HuH-7 (cell line): ENCODE data around the gene PDE4A.
"Not testable (repeated sequence)": the region's sequence is repeated elsewhere in the genome, so short reads cannot be mapped to it uniquely, and the experiment has no call there.

Source experiments
- DNase-seq: peaks from one replicate; pipeline ENCODE4 v3.0.0; 2011; ENCODE audit warnings: low spot score

PDE4A gene

DNA sequence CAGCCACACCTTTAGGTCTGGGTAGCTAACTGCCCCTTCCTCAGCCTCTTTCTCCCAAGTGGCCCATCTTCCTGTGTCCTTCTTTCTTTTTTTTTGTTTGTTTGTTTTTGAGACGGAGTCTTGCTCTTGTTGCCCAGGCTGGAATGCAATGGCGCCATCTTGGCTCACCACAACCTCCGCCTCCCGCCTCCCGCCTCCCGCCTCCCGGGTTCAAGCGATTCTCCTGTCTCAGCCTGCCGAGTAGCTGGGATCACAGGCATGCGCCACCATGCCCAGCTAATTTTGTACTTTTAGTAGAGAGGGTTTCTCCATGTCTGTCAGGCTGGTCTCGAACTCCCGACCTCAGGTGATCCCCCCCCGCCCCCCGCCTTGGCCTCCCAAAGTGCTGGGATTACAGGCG, 41.7 kb downstream of the PDE4A start:
- not testable (repeated sequence) for DNase-seq

DNA sequence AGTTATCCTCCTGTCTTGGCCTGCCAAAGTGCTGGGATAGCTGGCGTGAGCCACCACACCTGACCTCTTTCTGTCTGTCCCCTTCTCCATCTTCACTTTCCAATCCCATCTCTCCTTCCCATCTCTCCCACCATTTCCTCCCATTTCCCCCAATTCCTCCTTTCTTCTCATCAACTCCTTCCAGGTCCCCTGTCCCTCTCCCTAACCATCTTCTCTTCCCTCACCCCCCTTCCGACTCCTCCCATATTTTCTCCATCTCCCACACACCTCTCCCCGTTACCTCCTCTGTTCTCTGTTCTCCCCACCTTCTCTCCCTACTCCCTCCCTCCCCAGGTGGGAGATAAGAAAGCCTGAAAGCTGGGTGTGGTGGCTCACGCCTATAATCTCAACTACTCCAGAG, 42.2 kb downstream of the PDE4A start:
- no peak for DNase-seq

DNA sequence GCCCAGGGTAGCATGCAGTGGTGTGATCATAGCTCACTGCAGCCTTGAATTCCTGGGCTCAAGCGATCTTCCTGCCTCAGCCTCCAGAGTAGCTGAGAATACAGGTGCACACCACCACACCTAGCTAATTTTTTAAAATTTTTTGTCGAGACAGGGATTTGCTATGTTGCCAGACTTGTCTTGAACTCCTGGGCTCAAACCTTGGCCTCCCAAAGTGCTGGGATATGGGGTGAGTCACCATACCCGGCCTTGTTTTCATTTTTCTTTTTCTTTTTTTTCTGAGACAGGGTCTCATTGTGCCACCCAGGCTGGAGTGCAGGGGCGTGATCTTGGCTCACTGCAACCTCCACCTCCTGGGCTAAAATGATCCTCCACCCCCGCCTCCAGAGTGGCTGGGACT, 44.1 kb downstream of the PDE4A start:
- DNase-seq = no peak

DNA sequence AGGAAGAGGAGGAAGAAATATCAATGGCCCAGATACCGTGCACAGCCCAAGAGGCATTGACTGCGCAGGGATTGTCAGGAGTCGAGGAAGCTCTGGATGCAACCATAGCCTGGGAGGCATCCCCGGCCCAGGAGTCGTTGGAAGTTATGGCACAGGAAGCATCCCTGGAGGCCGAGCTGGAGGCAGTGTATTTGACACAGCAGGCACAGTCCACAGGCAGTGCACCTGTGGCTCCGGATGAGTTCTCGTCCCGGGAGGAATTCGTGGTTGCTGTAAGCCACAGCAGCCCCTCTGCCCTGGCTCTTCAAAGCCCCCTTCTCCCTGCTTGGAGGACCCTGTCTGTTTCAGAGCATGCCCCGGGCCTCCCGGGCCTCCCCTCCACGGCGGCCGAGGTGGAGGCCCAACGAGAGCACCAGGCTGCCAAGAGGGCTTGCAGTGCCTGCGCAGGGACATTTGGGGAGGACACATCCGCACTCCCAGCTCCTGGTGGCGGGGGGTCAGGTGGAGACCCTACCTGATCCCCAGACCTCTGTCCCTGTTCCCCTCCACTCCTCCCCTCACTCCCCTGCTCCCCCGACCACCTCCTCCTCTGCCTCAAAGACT, 46.9 kb downstream of the PDE4A start:
- no peak for DNase-seq

DNA sequence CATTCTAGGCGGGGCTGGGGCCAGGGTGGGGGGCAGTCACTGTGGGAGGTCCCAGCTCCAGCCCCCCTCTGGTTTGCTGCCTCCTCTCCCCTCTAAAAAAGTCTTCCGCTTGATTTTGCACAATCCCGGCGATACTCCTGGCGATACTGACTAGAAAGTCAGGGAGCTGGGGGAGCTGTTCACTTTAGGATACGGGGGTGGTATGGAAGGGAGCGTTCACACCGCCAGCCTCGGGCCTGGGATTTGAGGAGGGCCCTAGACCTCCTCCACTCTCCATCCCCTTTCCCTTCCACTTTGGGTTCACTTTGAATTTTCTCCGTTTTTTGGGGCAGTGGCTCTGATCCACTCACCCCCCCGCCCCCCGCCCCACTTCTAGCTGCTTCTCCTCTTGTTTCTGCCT, 47.8 kb downstream of the PDE4A start:
- no peak for DNase-seq

DNA sequence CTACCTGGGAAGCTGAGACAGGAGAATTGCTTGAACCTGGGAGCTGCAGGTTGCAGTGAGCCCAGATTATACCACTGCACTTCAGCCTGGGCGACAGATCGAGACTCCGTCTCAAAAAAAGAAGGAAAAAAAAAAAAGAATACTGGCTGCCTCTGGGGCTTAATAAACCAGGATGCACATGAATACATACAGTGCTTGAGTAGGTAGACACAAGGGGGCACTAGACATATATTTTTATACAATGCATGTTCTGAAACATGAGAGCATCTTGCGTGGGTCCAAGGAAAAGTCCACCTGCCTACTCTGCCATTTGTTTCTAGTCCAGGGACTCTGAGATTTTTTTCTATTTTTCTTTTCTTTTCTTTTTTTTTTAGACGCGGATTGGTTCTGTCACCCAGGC, 51.6 kb downstream of the PDE4A start:
- peak; percentile 45 for DNase-seq

DNA sequence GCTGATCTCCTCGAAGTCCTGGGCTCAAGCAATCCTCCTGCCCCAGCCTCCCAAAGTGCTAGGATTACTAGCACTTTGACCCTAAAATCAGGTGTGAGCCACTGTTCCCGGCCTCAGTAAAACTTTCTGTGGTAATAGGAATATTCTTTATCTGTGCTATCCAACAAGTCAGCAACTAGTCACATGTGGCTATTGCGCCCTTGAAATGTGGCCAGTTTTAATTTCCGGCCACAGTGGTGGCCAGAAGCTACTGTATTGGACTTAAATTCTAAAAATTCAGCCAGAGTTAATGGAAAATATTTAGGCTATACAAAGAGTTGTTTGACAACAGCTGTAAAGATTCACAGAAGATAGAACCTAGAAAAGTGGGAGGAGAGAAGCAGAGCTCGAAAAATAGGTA, 52.9 kb downstream of the PDE4A start:
- DNase-seq = no peak

DNA sequence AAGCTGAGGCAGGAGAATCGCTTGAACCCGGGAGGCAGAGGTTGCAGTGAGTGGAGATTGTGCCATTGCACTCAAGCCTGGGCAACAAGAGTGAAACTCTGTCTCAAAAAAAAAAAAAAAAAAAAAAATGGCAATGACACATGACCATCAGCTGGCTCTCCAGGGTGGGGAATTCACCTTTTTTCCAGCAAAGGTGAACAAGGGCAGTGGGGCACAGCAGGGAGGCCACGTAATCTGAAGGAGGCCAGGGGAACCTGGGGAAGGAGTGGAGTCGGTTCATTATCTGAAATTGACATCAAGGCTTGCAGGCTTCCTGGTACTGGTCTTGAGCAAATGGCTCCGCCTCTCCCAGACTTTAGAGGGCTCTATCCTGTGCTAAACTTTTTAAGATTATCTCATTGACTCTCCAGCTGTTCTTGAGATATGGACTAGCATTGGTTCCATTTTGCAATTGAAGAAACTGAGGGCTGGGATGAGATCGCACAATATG, 54.7 kb downstream of the PDE4A start:
- no peak for DNase-seq

DNA sequence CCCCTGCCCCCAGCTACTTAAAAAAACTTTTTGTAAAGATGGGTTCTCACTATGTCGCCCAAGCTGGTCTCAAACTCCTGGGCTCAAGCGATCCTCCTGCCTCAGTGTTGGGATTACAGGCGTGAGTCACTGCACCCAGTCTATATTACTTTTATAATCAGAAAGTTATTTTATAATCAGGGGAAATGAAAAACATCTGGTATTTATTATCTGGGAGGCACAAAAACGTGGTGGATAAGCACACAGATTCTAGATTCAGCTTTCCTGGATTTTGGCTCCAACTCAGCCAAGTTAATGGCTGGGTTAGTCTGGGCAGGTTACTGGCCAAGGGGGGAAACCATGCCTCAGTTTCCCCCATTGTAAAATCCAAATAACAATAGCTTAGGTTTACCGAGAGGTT, 58.1 kb downstream of the PDE4A start:
- no peak for DNase-seq

DNA sequence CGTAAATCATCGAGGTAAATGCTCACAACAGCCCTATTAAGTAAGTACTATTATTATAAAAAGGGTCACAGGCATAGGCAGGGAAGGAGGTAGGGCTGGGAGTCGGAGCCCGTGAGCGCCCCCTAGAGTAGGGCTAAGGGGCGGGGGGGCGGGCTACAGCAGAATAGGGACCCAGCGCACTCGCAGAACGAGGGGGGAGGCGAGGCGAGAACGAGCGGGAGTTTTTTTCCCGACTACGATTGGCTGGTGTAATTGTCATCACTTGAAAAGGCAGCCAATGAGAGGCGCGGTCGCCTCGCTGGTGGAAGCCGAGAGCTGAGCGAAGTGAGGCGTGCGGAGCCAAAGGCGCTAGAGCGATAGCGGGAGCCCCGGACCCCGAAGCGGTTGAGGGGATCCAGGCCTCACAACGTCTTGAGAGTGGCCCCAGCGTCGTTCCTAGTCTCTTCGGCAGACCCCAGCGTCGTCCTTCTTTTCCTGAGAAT, 58.6 kb downstream of the PDE4A start:
- no peak for DNase-seq

DNA sequence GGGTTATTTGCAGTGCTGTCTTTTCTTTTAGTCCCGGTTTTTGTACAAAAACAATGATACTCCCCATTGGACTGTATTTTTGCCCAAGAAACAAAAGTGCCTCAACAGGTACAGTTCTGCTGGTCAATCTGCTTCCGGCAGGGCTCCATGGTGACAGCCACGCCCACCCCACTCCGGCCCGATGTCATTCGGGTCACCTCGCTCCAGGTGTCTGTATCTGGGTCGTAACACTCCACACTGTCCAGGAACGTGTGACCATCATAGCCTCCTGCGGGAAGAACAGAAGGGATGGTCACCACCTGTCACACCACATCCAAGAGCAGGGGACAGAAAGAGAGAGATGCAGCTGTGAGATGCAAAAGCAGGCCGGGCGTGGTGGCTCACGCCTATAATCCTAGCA, 66.2 kb downstream of the PDE4A start:
- DNase-seq = no peak

DNA sequence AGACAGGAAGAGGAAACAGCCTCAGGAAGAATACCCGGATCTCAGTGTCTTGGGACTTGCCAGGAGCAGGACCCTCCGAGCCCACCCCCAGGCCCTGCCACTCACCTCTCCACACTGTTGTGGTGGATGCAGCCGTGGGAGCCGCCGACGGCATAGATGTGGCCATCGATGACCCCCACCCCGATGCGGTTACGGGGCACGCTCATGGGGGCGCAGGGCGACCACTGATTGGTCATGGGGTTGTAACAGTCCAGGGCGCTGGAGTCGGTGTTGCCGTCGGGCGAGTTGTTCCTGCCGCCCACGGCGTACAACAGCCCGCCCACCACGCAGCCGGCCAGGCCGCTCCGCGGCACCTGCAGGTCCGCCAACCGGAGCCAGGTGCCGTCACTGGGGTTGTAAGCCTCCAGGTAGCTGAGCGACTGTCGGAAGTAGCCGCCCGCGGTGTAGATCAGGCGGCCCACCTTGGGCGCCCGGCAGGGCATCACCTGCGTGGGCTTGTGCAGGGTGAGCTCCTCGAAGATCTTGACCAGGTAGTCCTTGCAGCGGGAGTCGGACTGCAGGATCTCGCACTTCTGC, 71.2 kb downstream of the PDE4A start:
- DNase-seq = no peak

DNA sequence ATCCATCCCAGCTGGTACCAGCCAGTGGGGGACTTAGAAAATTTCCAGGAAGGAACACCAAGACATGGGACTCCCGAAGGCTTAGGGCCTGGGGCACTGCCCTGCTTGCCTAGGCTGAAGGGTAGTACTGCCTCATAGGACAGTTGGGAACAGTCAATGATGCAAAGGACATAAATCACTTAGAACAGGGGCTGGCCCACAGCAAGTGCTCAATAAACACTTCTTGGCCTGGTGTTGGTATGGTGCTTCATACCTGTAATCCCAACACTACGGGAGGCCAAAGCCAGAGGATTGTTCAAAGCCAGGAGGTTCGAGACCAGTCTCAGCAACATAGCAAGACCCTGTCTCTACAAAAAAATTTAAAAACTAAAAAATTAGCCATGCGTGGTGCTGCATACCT, 77.0 kb downstream of the PDE4A start:
- DNase-seq = no peak

DNA sequence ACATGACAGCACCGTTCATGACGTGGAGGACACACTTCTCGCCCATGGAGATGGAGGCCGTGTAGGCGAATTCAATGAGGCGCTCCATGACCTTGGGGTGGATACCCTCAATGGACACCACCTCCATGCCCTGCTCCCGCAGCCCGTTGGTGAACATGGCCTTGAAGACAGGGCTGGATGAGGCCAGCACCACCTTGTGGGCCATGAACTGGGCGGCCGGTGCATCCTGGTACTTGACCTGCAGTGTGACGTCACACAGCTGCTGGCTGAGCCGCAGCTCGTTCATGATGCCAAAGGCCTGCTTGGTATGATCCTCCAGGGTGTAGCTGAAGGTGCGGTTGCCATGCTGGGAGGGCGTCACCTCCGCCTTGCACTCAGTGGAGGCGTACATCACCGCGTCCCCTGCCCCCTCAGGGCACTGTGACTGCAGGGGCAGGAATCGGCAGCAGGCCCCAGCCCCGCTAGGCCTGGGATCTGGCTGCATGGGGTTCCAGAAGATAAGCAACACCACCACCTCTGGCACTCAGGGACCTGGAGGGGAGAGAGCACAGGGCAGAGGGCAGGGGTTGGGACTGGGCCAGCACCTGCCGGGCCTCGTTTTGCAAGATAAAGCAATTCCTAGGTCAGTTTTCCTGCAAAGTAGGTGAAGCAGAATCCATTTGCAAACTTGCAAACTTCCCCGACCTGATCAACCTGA, 79.4 kb downstream of the PDE4A start:
- DNase-seq = no peak

DNA sequence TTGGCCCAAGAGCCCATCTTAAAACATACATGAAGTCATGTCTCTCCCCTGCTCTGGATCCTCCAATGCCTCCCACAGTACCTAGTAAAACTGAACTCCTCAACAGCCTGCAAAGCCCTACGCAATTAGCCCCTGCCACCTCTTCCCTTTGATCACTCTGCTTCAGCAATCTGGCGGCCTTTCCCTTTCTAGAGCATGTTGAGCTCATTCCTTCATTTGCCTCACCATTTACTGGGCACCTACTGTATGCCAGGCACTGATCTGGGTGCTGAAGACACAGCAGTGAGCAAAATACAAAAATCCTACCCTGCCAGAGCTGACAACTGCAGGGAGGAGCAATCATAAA, 79.9 kb downstream of the PDE4A start:
- DNase-seq = no peak

DNA sequence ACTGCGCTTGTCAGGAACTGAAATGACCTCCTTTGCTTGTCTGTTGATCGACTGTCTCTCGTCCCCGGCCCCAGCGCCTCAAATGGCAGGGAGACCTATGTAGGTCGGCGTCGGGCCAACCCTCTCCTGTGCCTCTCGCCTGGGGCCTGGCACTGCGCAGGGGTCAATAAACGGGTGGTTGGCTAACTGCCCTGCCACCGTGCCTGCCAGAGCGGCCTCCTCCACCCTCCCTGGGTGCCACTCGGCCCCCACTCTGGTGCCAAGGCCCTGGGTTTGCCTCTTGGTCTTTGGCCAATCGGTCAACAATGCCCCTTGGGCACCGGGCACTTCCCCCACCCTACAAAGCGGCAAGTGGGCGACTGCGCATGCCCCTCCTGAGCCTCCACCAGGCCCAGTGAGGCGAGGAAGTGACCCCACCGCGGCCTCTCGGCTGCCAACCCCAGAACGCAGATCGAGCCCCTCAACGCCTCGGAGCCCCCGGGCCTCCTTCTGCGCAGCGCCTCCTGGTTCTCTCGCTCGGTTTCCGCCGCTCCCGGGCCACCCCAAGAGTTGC, 81.7 kb downstream of the PDE4A start:
- peak; percentile 46 for DNase-seq

DNA sequence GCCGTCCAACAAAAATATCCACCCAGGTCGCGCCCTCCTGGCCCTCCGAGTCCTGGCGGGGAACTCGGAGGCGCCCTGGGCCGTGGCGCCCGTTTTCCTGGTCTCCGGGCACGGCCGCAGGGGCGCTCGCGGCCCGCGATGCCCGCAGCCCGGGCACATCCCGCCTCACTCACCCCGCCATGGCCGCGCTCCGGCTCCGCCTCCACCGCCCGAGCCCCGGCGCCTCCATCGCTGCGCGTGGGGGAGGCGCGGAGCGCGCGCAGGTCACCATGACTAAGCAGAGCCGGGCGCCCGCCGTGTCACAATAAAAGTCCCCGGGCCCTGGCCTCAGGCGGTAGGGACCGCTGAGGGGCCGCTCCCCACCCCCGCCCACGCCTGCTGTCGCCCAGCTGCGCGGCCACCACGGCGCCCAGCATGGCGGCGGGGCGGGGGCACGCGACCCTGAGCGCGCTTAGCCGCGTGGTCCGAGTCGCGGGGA, 82.2 kb downstream of the PDE4A start:
- DNase-seq = peak; percentile 93

DNA sequence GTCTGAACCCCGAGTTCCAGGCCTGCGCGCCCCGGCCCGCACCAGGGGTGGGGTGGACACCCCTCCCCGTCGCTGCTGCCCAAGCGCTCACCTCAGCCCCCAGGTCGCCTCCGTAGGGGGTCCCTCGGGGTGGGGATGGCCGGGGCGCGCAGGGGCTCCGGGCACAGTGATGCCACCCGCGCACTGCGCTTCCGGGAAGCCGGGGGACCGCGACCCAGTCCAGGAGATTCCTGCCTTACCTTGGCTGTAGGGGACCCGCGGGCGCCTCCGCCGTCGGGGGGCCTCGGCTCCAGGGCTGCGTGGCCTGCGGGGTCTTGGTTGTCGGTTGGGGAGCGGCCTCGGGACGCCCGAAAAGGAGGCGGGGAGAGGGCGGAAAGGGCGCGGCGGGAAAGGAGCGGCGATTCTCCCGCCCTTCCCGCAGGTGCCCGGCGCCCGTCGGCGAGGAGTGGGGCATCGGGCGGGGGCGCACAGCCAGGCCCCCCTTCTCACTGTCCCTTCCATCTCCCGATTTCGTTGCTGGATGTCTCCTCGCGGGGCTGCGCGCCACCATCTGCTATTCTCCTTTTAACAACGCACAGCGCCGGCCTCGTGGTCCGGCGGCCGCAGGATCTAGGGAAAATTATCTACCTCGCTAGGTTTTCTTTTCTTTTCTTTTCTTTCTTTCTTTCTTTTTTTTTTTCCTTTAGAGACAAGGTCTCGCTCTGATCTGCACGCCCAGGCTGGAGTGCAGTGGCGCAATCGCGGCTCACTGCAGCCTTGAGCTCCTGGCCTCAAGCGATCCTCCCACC, 82.9 kb downstream of the PDE4A start, which contains the start of gene KEAP1:
Gene KEAP1 (minus strand): TSS at position 355 of the 788 bp plus-strand sequence. CDS start 3,323 bp downstream, outside the sequence.
- peak; percentile 39 for DNase-seq

DNA sequence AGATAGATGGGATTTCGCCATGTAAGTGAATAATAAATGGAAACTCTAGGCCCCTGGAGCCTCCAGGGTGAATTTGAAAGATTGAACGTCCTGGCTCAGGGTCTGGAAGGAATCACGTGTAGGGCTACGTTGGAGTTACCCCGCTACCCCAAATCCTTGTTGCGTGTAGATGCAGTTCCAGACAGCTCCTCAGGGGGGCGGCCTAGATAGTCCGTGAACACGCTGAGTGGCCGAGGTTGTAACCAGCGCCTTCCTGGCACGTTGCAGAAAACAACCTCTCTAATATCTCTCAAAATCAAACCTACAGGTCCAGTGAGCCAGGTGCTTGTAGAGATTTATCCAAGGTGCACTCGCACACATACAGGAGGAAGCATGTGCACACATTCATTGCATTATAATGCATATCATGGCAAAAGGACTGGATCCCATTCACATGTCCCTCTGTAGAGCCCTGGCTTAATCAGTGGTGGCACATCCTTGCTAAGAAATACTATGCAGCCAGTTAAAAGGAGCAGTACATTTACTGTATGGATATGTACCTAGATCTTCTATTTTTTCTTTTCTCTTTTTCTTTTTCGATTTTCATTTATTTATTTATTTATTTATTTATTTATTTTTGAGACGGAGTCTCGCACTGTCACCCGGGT, 85.4 kb downstream of the PDE4A start:
- peak; percentile 69 for DNase-seq

DNA sequence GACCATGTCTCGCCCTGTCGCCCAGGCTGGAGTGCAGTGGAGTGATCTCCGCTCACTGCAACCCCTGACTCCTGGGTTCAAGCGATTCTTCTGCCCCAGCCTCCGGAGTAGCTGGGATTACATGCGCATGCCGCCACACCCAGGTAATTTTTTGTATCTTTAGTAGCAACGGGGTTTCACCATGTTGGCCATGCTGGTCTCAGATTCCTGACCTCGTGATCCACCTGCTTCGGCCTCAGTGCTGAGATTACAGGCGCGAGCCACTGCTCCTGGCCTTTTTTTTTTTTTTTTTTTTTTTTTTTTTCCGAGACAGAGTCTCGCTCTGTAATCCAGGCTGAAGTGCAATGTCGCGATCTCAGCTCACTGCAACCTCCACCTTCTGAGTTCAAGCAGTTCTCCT, 87.7 kb downstream of the PDE4A start:
- no peak for DNase-seq

DNA sequence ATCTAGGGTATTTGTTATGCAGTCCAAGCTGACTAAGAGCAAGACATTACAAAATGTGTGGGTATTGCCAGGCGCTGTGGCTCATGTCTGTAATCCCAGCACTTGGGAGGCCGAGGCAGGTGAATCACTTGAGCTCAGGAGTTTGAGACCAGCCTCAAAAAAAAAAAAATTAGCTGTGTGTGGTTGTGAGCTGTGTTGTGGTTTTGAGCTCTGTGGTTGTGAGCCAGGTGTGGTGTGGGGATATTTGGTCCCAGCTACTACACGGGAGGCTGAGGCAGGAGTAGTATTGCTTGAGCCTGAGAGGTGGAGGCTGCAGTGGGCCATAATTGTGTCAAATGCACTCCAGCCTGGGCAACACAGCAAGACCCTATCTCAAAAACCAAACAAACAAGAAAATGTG, 88.4 kb downstream of the PDE4A start:
- DNase-seq = no peak
